GM21825 (cell line): Measurements from ENCODE around the gene BARHL2.

Experiments
- ATAC-seq: cut with Tn5 transposase; IDR thresholded peaks from one replicate; pipeline ENCODE4 v1.9.1; 2021; ENCODE audit warnings: mild to moderate bottlenecking, moderate library complexity; ENCODE audit not compliant: unreplicated experiment

Gene BARHL2

DNA sequence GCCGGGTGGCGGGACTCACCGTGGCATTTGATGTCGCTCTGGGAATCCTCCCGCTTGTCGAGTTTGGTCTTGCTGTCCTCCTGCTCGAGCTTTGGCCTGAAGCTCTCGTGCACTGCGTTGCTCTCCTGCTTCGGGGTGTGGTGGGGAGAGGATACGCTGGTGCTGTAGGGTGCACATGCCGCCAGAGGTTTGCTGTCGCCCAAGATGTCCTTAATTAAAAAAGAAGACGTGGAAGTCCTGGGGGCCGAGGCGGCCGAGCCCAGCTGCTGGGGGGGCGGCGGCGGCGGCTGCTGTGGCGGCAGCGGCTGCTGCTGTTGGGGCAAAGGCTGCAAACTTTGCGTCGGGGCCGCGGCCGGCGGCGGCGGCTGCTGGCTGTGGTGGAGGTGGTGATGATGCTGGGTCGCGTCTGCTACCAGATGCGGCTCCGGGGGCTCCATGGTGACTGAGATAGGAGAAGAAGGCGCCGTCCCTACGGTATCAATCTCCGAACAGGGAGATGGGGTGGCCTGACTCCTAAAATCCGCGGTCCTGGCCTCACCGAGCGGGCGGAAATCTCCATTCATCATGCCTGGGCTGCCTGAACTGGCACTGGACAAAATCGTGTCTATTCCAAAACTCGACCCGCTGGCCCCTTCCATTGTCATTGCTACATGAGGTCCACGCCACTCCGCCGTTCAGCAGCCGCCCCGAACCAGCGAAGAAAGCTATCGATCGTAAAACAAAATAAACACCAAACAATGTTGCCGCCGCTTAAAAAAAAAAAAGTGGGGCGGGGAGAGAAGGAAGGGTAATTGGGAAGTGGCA, at the start of gene BARHL2:
Gene BARHL2 (minus strand): TSS at position 751 of the 804 bp plus-strand sequence. CDS start 107 bp downstream, at position 644.
- no peak for ATAC-seq

DNA sequence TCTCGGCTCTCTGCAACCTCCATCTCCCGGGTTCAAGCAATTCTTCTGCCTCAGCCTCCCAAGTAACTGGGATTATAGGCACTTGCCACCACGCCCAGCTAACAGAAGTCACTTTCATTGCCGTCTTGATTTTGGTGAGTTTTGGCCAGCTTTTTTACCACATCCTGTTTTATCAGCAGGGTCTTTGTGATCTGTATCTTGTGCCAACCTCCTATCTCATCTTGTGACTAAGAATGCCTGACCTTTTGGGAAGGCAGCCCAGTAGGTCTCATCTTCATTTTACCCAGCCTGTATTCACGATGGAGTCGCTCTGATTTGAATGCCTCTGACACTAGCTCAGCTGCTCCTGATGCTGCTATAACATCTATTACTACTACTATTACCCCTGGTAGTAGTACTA, 46.8 kb upstream of the BARHL2 start:
- ATAC-seq = no peak

DNA sequence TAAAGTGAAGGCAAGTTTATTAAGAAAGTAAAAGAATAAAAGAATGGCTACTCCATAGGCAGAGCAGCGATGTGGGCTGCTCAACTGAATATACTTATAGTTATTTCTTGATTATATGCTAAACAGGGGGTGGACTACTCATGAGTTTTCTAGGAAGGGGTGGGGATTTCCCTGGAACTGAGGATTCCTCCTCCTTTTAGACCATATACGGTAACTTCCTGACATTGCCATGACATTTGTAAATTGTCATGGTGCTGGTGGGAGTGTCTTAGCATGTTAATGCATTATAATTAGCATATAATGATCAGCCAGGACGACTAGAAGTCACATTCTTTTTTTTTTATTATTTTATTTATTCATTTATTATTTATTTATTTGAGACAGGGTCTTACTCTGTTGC, 46.4 kb upstream of the BARHL2 start:
- no peak for ATAC-seq

DNA sequence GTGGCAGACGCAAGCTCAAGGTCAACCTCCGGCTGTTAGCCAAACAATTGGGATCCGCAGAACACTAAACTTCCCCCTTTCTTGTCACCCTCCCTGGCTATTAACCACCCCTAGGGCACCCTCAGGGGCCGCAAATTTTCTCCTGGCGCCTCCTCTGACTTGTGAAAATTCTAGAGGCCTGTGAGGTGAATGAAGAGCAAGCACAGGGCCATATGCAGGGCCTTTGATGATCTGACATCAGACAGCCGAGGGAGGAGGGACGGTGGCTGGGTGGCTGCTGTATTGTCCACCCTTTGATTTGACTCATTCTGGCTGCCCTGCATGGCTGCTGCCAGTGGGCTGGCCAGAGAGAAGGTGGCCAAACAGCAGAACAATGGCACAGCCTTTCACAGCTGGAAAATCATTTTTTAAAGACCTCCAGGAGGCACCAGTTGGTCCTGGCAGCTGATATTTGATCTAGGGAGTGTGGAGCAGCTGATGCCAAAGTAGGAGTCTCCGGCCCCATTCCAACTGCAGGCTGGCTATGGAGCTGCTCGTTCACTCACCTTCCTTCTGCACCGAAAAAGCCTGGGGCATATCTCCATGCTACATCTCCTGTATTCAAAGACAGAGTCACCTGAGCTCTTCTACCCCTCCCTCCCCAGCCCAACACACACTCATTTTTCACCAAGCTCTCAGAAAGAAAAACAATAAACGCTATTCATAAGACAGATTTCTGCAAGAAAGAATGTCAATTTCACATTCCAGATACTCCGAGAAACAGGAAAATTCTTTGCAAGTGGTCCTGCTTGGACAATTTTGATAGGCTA, 44.9 kb upstream of the BARHL2 start:
- no peak for ATAC-seq

DNA sequence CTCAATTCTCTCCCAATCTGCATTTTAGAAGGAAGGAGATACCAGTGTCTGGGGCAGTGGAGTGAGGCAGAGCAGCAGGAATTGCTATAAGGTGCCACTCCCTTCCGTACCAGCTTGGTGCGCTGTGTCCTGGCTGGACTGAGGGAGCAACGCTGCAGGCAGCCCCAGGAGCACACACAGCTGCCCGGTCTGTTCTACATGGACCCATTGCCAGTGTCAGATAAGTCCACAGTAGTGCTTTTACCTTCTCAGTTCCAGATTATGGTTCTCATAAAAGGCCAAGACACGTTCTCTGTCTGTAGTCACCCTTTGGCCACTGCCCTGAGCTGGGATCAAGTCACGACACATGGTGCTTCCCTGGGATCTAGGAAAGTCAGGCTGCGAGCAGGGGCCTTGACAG, 44.1 kb upstream of the BARHL2 start:
- ATAC-seq = no peak

DNA sequence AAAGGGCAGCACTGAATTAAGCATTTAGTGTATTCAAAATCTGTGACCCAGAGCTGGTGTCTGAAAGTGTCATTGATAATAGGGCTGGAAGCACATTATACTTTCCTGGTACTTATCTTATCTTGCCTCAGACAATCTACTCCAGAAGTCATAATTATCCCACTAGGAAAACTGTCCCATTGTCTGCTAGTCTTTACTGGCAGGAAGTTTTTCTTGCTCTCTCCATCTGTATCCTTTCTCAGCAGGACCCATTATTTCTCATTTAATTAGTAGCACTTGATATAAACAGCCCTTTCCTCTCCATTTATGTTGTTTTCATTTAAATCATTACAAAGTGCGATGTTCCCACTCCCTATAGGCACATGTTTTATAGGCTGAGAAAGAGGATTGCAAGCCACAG, 36.5 kb upstream of the BARHL2 start:
- ATAC-seq = no peak

- ATAC-seq = no peak
These were observed 31.6 kb upstream of the BARHL2 start for GRCh38 chr1:90748668-90749067.

DNA sequence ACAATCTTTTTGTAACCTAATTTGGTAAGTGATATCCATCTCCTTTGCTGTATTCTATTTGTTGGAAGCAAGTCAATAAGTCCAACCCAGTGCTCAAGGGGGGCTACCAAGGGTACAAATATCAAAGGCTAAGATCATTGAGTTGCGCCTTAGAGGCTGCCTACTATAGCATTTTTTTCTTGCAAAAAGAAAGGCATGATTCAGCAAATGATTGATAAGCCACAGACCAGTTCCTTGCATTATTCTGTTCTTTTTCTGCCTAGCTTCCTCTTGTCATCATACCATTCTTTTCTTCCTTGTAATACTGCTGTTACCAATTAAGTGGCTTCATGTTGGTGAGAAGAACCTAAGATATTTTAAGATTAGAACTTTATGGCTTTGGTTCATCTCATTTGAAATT, 29.8 kb upstream of the BARHL2 start:
- no peak for ATAC-seq

- ATAC-seq = no peak
These were observed 28.9 kb upstream of the BARHL2 start for GRCh38 chr1:90745972-90746371.

GRCh38 chr1:90732136-90732535, 15.0 kb upstream of the BARHL2 start:
- no peak for ATAC-seq

DNA sequence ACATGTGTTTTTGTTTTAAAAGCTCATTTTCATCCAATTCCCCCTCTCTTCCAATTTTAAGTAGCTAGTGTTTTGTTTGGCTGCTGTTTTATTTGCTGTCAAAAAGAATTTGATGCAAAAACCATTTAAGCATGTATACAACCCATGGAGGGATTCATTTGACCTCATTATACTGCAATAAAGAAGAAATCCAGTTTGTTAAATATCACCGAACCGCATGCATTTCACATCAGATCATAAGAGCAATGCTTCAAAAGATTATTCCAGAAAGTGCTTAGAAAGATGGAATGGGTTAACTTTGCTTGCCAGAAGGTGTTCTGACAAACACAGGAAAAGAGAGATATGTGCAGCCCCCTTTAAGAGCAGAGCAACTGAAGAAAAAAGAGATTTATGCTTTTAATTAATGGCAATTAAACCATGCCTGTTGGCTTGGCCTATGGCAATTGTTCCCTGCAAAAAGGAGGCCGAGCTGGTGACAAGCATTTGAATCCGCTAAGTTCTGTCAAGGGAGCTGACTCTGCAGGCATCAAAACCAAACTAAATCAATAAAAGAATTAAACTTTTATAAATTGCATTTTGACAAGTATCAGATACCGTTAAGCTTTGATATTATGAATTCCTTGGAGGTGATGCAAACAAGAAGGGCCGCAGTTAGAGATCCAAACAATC, 14.4 kb upstream of the BARHL2 start:
- no peak for ATAC-seq

GRCh38 chr1:90730243-90731022, 13.3 kb upstream of the BARHL2 start:
- ATAC-seq = no peak

DNA sequence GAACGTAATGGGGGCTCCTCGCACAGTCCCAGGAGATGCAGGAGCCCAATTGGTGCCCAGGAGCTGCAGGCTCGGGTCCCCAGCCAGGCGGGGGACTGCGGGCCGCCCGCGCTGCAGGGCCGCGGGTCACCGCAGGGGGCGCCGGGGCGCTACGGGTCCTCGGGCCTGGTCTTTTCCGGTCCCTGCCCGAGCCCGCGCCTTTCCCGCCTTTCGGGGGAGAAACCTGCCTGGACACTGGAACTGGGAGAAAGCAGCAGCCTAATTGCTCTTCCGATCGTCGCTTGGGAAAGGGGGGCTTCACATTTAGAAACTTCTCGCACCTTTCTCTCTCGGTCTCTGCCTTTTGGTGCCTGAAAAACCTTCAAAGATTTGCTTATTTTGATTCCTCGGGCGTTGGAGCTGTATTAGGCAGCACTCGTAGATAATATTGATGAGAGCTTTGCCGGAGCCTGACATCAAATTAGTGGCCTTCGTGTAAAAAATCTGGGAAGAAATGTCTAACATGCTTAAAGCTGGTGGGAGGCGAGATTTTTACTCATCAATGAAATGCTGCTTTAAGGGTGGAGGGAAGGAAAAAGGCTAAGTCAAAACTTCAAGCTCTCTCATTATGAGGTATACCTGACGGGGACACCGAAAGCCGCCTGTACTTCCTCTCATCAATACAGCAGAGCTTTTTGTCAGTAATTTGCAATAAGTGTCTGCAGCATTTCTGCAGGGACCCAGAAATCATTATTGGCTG, 12.6 kb upstream of the BARHL2 start:
- no peak for ATAC-seq

DNA sequence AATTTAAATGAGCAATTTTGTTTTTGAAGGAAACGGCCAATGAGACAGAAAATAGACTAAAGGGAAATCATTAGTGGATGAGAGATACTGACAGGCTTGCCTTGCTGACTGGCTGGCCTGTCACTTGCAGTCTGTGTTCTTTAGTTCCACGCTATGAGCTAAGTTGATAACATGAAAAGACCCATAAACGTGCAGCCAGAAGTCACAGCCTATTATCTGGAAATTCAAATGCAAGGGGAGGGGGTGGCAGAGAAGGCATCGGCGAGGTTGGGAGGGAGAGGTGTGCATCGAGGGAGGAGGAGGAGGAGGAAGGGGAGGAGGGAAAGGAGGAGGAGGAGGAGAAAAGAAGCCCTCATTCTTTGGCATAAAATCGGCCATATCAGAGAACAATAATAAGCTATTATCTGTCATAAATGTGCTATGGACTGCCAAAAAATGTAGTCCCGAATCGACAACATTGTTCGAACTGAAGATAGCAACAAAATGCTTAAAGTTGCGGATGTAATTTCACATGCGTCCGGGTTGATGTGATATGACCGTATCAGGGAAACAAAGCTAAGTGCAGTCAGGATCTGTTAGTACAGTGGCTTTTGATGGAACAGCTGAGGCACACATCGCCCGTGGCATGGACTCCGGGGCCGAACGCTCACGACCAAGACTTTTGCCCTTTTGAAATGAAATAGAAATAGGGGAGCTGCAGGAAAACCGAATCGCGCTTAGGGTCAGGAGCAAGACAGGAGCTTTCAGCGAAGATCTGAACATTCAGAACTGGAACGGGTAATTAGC, 11.6 kb upstream of the BARHL2 start:
- ATAC-seq = no peak

DNA sequence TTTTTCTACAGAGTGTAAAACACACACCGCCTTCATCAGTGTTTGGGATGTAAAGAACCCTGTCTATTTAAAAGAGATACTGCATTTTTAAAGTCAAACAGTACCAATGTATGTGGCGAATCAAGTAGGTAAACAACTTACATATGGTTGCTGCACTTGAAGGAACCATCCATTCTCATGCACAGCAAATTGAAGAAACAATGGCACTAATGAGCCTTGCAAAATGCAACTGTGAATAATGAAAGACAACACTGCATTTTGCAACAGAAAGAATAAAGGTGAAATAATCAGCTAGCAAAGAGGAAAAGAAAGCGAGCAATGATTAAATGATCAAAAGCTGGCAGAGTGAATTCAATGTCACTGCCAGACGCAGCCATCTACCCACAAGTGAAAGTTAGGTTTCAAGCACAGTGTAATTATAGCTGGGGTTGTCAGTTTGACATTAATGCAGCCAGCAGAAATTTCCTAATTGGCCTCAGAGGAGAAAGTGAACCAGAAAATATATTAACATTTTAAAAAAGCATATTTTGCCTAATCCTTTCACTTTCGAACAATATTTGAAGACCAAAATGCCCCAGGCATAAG, 10.9 kb upstream of the BARHL2 start:
- ATAC-seq = no peak

DNA sequence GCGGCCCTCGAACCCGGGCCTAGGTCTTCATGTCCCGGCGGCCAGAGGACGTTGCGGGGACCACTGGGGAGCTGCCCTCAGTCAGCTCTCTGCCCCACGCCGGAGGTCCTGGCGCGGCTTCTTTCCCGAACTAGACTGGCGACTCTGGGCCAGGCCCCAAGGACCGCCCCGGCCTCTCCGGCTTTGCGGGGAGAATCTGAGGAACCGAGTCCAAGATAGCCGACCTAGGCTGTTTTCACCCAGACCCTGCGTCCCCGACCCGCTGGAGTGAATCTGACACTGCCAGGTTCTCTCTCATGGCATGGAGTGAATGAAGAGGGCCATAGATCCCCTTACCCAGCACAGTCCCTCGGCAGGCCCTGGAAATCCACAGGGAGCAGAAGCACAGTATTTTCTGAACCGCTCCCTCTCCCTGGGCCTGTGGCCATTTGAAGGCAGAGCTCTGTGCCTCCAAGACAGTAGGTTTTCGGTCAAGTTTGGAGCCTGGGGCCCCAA, 9.9 kb upstream of the BARHL2 start:
- ATAC-seq = no peak

- no peak for ATAC-seq
These were observed 9.4 kb upstream of the BARHL2 start for GRCh38 chr1:90726425-90726985.

DNA sequence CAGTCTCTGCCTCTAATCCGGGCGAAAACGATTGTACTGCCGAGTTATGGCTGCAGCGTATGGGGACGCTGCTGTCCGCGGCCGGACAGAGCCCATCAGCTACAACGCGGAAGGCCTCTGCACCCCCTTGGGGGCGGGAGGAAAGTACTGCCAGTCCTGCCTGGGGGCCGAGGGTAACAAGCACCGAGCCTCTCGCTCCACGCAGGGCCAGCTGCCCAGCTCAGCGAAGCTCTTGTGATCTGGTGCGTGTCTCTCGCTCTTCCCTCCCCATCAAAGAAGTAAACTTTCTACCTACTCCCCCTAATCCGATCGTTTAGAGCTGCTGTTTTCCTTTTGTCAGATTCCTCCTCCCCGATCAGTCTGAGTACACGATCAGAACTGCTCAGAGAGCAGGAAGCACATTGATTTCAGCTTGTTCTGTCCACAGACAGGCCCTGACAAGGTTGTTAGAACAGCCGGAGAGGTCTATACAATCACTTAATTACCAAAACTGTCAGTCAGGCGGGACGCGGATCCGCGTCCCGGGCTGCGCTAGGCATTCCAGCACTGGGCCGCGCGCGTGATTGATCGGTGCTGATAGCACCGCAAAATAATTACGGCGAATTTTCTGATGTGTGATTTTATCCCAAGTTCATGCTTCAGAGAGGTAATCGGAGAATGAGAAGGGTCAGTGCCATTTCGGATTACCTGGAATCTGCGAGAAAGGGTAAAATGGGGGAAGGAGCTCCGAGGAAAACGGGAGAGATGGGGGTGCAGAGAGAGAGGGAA, 8.7 kb upstream of the BARHL2 start:
- no peak for ATAC-seq
